Activated CD8-positive, alpha-beta memory T cell treated with anti-CD3 and anti-CD28 coated beads for 1 hour (primary cell): ENCODE measurements around the gene DIP2C.
"Not testable (repeated sequence)": the region's sequence is repeated elsewhere in the genome, so short reads cannot be mapped to it uniquely, and the experiment has no call there.

Source experiments
- DNase-seq, 2 donors: peaks; one replicate each; pipeline ENCODE4 v3.0.0-alpha.2; 2020; ENCODE audit warnings: low read depth in 1 of 2; ENCODE audit errors: extremely low read depth in 1 of 2

Gene DIP2C

GRCh38 chr10:404991-405390 lies 284.5 kb downstream of the DIP2C start:
- no peak for DNase-seq

- no peak for DNase-seq
Measured at GRCh38 chr10:404346-404745, 285.1 kb downstream of the DIP2C start.

GRCh38 chr10:398954-399353 lies 290.5 kb downstream of the DIP2C start:
- no peak for DNase-seq

GRCh38 chr10:397321-398068 lies 292.0 kb downstream of the DIP2C start:
- no peak for DNase-seq

GRCh38 chr10:396535-397220 lies 292.8 kb downstream of the DIP2C start:
- DNase-seq: no peak

GRCh38 chr10:396107-396506 lies 293.4 kb downstream of the DIP2C start:
- no peak for DNase-seq

GRCh38 chr10:395665-396064 lies 293.8 kb downstream of the DIP2C start:
- DNase-seq: no peak

GRCh38 chr10:394439-395101 lies 294.9 kb downstream of the DIP2C start:
- DNase-seq: not testable (repeated sequence)

- DNase-seq: no peak
Measured at GRCh38 chr10:393787-394438, 295.6 kb downstream of the DIP2C start.

GRCh38 chr10:393106-393745 lies 296.2 kb downstream of the DIP2C start:
- no peak for DNase-seq

GRCh38 chr10:392705-393037 lies 296.8 kb downstream of the DIP2C start:
- DNase-seq: no peak

- DNase-seq: no peak
Measured at GRCh38 chr10:391847-392704, 297.4 kb downstream of the DIP2C start.

GRCh38 chr10:391305-391704 lies 298.2 kb downstream of the DIP2C start:
- DNase-seq: no peak

- DNase-seq: no peak
Measured at GRCh38 chr10:390449-391100, 298.9 kb downstream of the DIP2C start.

- DNase-seq: no peak
Measured at GRCh38 chr10:389836-390448, 299.5 kb downstream of the DIP2C start.

GRCh38 chr10:389261-389790 lies 300.1 kb downstream of the DIP2C start:
- no peak for DNase-seq

GRCh38 chr10:388661-389045 lies 300.8 kb downstream of the DIP2C start:
- DNase-seq: no peak

- DNase-seq: no peak
Measured at GRCh38 chr10:387909-388660, 301.4 kb downstream of the DIP2C start.

- DNase-seq: no peak
Measured at GRCh38 chr10:387593-387891, 301.9 kb downstream of the DIP2C start.
